ENCODE measurements around the gene MEP1B.
"Not testable (repeated sequence)": the region's sequence is repeated elsewhere in the genome, so short reads cannot be mapped to it uniquely, and the experiment has no call there.

MEP1B gene

GRCh38 chr18:32209685-32210445, 20.0 kb downstream of the MEP1B start:
- DNase-seq (ENCODE audit: low read depth), result no peak

GRCh38 chr18:32213693-32214092, 23.9 kb downstream of the MEP1B start:
- no peak for DNase-seq (ENCODE audit: low read depth)

DNA sequence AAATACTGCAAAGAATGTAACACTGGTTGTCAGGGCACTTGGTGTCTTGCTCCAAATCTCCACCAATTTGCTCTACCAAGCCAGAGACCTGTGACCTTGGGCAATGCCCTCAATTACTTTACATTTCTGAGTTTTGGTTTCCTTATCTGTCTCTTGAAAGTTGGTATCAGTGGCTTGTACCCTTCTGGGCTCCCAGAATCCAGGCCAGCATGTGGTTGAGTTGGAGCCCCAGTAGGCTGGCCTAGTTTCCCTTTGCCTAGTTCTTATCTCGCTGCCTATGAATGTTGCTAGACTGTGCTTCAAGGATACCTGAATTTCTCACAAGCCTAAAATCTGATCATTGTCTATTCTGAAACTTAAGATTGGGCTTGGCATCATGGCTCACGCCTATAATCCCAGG, 26.6 kb downstream of the MEP1B start:
- DNase-seq (ENCODE audit: low read depth), result no peak

- DNase-seq (ENCODE audit: low read depth), result no peak
These were observed 29.7 kb downstream of the MEP1B start for GRCh38 chr18:32219431-32220018.

DNA sequence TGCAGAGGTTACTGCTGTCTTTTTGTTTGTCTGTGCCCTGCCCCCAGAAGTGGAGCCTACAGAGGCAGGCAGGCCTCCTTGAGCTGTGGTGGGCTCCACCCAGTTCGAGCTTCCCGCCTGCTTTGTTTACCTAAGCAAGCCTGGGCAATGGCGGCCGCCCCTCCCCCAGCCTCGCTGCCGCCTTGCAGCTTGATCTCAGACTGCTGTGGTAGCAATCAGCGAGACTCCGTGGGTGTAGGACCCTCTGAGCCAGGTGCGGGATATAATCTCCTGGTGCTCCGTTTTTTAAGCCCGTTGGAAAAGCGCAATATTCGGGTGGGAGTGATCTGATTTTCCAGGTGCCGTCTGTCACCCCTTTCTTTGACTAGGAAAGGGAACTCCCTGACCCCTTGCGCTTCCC, 43.5 kb downstream of the MEP1B start:
- DNase-seq (ENCODE audit: low read depth), result not testable (repeated sequence)

- DNase-seq (ENCODE audit: low read depth), result no peak
These were observed 47.2 kb downstream of the MEP1B start for GRCh38 chr18:32237049-32237448.

DNA sequence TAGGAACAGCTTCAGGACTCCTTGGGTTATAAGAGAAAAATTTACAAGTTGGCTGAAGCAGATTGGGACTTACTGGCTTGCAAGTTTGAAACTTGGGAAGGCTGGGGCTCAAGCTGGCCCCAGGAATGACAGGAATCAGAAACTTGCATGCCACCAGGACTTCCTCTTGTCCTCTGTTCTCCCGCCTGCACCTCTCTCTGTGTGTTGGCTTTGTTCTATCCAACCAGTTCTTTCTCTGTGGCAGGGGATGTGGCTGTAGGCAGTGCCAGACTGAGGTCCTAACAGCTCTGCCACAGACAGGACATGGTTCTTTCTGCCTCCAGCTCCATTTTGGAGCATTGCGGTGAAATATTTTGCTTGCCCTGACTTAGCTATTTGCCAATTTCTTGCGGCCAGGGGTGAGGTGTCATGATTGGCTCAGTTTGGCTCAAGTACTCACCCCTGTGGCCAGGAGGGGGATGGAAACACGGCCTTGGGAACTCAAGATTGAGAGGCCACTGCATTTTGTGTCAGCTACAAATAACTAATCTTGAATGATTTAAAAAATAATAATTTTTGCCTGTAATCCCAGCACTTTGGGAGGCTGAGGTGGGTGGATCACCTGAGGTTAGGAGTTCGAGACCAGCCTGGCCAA, 48.9 kb downstream of the MEP1B start:
- DNase-seq (ENCODE audit: low read depth), result no peak

DNA sequence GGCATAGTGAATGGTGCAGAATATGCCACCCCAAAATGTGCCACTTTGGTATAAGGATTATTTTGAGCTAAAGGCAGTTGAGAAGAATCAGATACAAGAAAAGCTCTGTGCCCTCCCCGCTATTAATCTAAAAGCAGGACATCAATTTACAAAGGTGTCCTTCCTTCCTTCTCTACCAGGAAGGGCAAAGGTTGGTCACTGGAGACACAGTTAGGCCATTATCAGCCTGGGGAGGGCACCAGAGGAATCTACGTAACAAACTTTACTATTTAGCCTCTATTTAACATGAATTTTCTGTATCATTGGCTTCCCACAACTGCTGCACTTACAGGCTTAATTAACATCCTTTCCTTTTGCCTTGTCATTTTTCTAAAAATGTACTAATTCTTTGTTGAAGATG, 52.6 kb downstream of the MEP1B start:
- no peak for DNase-seq (ENCODE audit: low read depth)

DNA sequence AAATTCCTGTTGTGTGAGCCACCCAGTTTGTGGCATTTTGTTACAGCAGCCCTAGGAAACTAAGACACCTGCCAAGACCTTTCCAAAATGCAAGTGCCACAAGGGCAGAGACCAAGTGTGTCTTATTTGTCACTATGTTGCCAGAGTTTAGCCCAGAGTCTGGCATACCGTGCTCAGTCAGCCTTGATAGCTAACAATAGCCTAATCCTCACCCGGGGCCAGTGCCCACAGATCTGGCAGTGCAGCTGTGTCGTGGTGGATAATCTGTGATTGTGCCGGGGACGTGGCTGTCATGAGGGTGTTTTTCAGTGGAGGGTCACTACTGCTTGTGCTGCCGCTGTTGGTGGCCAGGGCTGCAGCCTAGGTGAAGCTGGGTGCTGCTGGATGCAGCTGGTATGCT, 53.5 kb downstream of the MEP1B start:
- DNase-seq (ENCODE audit: low read depth), result no peak

DNA sequence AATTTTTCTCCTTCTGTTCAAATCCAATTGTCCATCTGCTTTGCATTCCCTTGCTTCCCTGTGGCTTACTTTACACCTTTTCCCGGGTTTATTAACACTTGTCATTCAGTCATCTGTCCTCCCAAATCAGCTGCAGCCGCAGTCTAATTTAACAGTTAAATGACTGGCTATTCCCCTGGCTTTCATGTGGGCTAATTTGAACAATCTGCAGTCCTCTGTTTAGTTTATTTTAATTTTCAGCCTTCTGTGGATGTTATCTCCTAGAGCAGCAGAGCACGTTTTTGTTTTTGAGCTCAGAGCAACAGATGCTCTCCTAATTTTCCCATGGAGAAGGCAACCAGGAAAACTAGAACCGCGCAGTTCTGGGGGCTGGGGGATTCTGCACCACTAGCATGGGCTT, 55.0 kb downstream of the MEP1B start:
- no peak for DNase-seq (ENCODE audit: low read depth)

- no peak for DNase-seq (ENCODE audit: low read depth)
These were observed 59.5 kb downstream of the MEP1B start for GRCh38 chr18:32249147-32249929.

DNA sequence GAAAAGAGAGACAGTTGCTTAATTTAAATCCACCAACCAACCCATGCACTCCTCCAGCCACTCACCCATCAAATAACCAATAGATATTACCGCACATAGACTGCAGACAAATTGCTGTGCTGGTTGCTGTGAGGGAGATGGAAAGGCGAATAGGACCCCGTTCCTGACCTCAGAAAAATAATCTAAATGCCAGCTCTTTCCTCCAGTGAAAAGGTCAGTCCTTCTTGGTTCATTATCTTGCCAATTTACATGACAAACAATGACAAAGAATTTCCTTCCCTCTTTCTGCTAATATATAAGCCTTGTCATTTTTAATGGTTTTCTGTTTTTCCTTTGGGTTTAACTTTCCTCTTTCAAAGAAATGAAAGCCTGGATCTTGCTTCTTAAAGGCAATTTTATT, 61.6 kb downstream of the MEP1B start:
- no peak for DNase-seq (ENCODE audit: low read depth)

- DNase-seq (ENCODE audit: low read depth), result no peak
These were observed 62.5 kb downstream of the MEP1B start for GRCh38 chr18:32252141-32252860.

DNA sequence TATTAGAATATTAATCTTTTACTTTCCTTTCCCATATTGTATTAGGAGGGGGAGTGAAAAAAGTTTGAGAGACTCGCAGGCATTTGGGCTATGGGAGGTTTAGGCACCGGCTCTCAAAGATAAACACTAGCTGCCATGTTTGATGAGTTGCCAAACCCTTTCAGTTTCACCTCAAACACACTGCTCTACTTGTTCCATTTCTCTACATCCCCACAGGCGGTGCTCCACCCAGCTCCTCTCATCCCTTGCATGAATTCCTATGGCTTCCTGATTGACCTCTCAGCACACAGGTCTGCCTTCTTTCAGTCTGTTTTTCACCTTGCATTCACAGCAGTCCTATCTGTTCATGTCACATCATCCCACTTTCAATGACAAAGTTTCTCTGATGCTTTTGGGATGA, 65.7 kb downstream of the MEP1B start:
- DNase-seq (ENCODE audit: low read depth), result no peak

- DNase-seq (ENCODE audit: low read depth), result no peak
These were observed 67.4 kb downstream of the MEP1B start for GRCh38 chr18:32257084-32257785.

DNA sequence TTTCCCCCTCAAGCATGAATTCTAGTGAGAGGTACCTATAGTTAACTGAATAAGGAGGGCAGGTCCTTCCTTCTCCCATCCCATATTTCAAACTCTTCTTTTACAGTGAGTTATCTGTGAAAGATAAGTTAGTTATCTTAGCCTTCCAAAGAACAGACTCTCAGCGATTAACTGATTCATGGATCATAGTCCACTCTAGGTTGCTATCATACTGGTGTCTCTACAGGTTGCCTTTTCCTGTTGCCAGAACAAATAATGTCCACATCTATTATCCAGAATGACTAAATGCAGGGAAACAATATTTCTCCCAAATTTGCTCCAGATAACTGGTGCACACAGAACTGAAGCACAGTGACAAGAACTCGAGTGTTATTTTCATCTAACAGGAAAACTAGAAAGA, 68.3 kb downstream of the MEP1B start:
- no peak for DNase-seq (ENCODE audit: low read depth)

GRCh38 chr18:32258558-32259204, 68.8 kb downstream of the MEP1B start:
- DNase-seq (ENCODE audit: low read depth), result no peak

GRCh38 chr18:32259553-32259952, 69.7 kb downstream of the MEP1B start:
- no peak for DNase-seq (ENCODE audit: low read depth)

DNA sequence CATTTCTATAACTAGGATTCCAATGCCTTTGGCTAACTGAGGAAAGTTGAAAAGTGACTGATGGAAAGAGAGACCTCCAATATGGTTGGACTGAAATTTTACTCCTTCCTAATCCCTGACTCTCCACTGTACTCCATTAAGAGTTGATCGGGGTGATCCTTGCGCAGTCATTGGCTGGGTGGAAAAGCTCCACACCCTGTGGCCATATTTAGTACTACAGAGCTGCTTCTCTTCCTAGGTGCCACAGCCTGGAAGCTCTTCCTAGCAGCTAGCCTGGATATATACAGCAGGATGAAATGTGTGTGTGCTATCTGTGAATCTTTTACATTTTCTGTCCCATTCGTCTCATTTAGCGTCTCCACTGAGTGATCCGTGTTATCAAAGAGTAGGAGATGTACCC, 71.2 kb downstream of the MEP1B start:
- DNase-seq (ENCODE audit: low read depth), result no peak

DNA sequence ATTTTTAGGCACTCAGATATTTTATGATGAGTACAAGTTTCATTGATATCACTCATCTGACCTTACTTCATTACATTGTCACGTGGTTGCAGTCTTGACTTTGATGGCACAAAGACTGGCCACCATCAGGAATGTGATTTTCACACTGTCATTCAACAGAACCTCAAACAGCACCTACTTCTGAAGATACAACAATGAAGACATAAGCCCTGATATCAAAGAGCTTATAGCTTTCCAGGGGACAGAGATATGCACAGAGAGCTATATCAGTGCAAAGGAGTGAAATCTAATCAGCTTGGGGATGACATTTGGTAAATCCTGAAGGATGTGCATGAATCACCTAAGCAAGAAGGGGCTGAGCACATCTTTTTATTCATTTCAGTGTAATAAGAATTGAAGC, 72.3 kb downstream of the MEP1B start:
- no peak for DNase-seq (ENCODE audit: low read depth)

DNA sequence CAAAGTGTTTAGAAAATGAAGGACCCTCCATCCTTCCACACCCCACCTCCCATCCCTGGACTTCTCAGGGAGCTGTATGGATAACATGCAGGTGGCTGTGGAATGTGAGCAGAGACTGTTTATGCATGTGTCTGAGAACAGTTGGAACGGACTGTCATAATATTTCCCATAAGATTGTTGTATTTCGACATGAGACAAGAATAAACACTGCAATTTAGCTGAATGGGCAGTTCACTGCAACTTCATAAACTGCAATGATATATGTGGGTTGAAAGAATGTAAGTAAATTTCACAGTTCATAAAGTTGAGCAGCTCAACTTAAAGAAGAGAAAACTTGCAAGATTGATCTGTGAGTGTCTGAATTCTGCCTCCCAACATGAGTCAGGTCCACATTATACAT, 74.6 kb downstream of the MEP1B start:
- DNase-seq (ENCODE audit: low read depth), result no peak

Data from fibroblast of gingiva (primary cell).